Measurements from ENCODE around the gene ADSL.

The ADSL gene

GRCh38 chr22:40328546-40329456, 17.5 kb upstream of the ADSL start:
- H3K4me1 ChIP-seq (ENCODE audit: low read length): no peaks in the 10 kb centered on the region
- no peak for DNase-seq
- no peak overlapping the region for H3K4me3 ChIP-seq (ENCODE audit: low read length)
- H3F3A ChIP-seq (ENCODE audit: insufficient read depth, low read length): no peaks in the 10 kb centered on the region
- H3K4me2 ChIP-seq (ENCODE audit: low read depth, low read length): no peak overlapping the region
- H3K27ac ChIP-seq (ENCODE audit: low read length): no peak overlapping the region
- H3K27me3 ChIP-seq (replicated peaks; ENCODE audit: insufficient read depth, low read length): no peaks in the 10 kb centered on the region
- H3K9me2 ChIP-seq (replicated peaks; ENCODE audit: insufficient read depth, low read length): no peaks in the 10 kb centered on the region
- no peaks in the 10 kb centered on the region for H3K36me3 ChIP-seq (replicated peaks; ENCODE audit: insufficient read depth, low read length)
- no peaks in the 10 kb centered on the region for H3K9me3 ChIP-seq (replicated peaks; ENCODE audit: insufficient read depth, low read length)
- no peaks in the 10 kb centered on the region for H4K20me1 ChIP-seq (ENCODE audit: insufficient read depth, low read length)
- H3K79me2 ChIP-seq (ENCODE audit: low read length): no peaks in the 10 kb centered on the region
- H2AFZ ChIP-seq (ENCODE audit: low read length): no peak overlapping the region
- no peak for TF ChIP-seq EZH2phosphoT487 (IDR thresholded peaks at IDR 0.05; ENCODE audit: low read length)
- no peak for TF ChIP-seq CTCF (IDR thresholded peaks at IDR 0.05; ENCODE audit: low read length)
- TF ChIP-seq EZH2 (optimal IDR thresholded peaks at IDR 0.05; ENCODE audit: low read depth, low read length): no peak
- no peak overlapping the region for H3K9ac ChIP-seq (ENCODE audit: low read length)

GRCh38 chr22:40329466-40329865, 16.8 kb upstream of the ADSL start:
- TF ChIP-seq EZH2 (optimal IDR thresholded peaks at IDR 0.05; ENCODE audit: low read depth, low read length) (no peak), EZH2phosphoT487 (IDR thresholded peaks at IDR 0.05; ENCODE audit: low read length) (no peak), CTCF (IDR thresholded peaks at IDR 0.05; ENCODE audit: low read length) (no peak)
- no peaks in the 10 kb centered on the region for H3K9me3 ChIP-seq (replicated peaks; ENCODE audit: insufficient read depth, low read length)
- H3K9ac ChIP-seq (ENCODE audit: low read length): no peak overlapping the region
- no peak overlapping the region for H3K4me2 ChIP-seq (ENCODE audit: low read depth, low read length)
- H3F3A ChIP-seq (ENCODE audit: insufficient read depth, low read length): no peaks in the 10 kb centered on the region
- no peaks in the 10 kb centered on the region for H3K9me2 ChIP-seq (replicated peaks; ENCODE audit: insufficient read depth, low read length)
- no peaks in the 10 kb centered on the region for H3K36me3 ChIP-seq (replicated peaks; ENCODE audit: insufficient read depth, low read length)
- no peak overlapping the region for H3K4me3 ChIP-seq (ENCODE audit: low read length)
- H4K20me1 ChIP-seq (ENCODE audit: insufficient read depth, low read length): no peaks in the 10 kb centered on the region
- no peaks in the 10 kb centered on the region for H3K79me2 ChIP-seq (ENCODE audit: low read length)
- H3K4me1 ChIP-seq (ENCODE audit: low read length): no peaks in the 10 kb centered on the region
- H2AFZ ChIP-seq (ENCODE audit: low read length): no peak overlapping the region
- DNase-seq: no peak
- H3K27ac ChIP-seq (ENCODE audit: low read length): no peak overlapping the region
- no peaks in the 10 kb centered on the region for H3K27me3 ChIP-seq (replicated peaks; ENCODE audit: insufficient read depth, low read length)

- Histone ChIP-seq H3K4me2 (ENCODE audit: low read depth, low read length) (no peak overlapping the region), H3K27me3 (replicated peaks; ENCODE audit: insufficient read depth, low read length) (no peaks in the 10 kb centered on the region), H3K36me3 (replicated peaks; ENCODE audit: insufficient read depth, low read length) (no peaks in the 10 kb centered on the region), H3K79me2 (ENCODE audit: low read length) (no peaks in the 10 kb centered on the region), H3K27ac (ENCODE audit: low read length) (no peak overlapping the region), H4K20me1 (ENCODE audit: insufficient read depth, low read length) (no peaks in the 10 kb centered on the region), H3F3A (ENCODE audit: insufficient read depth, low read length) (no peaks in the 10 kb centered on the region), H3K9ac (ENCODE audit: low read length) (no peak overlapping the region), H3K4me3 (ENCODE audit: low read length) (no peak overlapping the region), H2AFZ (ENCODE audit: low read length) (no peak overlapping the region), H3K9me2 (replicated peaks; ENCODE audit: insufficient read depth, low read length) (no peaks in the 10 kb centered on the region), H3K9me3 (replicated peaks; ENCODE audit: insufficient read depth, low read length) (no peaks in the 10 kb centered on the region), H3K4me1 (ENCODE audit: low read length) (no peaks in the 10 kb centered on the region)
- no peak for DNase-seq
- TF ChIP-seq CTCF (IDR thresholded peaks at IDR 0.05; ENCODE audit: low read length) (no peak), EZH2 (optimal IDR thresholded peaks at IDR 0.05; ENCODE audit: low read depth, low read length) (no peak), EZH2phosphoT487 (IDR thresholded peaks at IDR 0.05; ENCODE audit: low read length) (no peak)
Observed at GRCh38 chr22:40330086-40330485, 16.2 kb upstream of the ADSL start.
